Cortex of kidney (tissue), 1 donor: ENCODE measurements around the gene MARCHF9.
"Not testable (repeated sequence)": the region's sequence is repeated elsewhere in the genome, so short reads cannot be mapped to it uniquely, and the experiment has no call there.

ENCODE experiments used
- DNase-seq: peaks from one replicate; lab custom pipeline; 2025; lab: John Stamatoyannopoulos, UW

MARCHF9 gene, protein sequence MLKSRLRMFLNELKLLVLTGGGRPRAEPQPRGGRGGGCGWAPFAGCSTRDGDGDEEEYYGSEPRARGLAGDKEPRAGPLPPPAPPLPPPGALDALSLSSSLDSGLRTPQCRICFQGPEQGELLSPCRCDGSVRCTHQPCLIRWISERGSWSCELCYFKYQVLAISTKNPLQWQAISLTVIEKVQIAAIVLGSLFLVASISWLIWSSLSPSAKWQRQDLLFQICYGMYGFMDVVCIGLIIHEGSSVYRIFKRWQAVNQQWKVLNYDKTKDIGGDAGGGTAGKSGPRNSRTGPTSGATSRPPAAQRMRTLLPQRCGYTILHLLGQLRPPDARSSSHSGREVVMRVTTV

GRCh38 chr12:57754411-57755193 is at the start of gene MARCHF9:
TSS of gene MARCHF9 (plus strand) at chr12:57755103. CDS start at chr12:57755529, 426 bp downstream.
- no peak for DNase-seq

DNA sequence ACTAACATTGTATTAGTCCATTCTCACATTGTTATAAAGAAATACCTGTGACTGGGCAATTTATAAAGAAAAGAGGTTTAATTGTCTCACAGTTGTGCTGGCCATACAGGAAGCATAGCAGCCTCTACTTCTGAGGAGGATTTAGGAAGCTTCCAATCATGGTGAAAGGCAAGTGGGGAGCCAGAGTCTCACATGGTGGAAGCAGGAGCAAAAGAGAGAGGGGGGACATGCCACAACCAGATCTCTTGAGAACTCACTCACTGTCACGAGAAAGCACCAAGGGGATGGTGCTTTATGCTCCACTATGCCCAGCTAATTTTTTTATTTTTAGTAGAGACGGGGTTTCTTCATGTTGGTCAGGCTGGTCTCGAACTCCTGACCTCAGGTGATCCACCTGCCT is 47.7 kb upstream of the MARCHF9 start:
- DNase-seq = no peak

- no peak for DNase-seq
These were observed 46.6 kb upstream of the MARCHF9 start for GRCh38 chr12:57708296-57708695.

DNA sequence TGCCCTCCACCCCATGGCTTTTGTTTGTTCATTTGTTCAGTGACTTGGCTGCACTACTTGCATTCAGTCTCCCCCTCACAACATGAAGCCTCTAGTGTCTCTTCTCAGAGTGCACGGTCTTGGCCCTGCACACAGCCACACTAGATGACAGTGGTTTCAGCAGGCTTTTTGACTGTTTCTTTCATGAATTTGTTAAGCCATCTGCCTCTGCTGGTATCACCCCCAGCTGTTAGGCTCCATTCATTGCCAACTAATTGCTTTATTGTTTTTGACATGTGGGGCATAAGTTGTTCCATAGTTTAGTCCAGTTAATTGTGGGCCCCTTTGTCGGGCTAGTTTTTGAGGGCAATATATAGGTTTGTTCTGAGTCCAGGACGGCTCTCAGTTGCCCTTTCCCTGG is 42.2 kb upstream of the MARCHF9 start:
- DNase-seq = no peak

GRCh38 chr12:57713209-57713608 is 41.7 kb upstream of the MARCHF9 start:
- DNase-seq = no peak

DNA sequence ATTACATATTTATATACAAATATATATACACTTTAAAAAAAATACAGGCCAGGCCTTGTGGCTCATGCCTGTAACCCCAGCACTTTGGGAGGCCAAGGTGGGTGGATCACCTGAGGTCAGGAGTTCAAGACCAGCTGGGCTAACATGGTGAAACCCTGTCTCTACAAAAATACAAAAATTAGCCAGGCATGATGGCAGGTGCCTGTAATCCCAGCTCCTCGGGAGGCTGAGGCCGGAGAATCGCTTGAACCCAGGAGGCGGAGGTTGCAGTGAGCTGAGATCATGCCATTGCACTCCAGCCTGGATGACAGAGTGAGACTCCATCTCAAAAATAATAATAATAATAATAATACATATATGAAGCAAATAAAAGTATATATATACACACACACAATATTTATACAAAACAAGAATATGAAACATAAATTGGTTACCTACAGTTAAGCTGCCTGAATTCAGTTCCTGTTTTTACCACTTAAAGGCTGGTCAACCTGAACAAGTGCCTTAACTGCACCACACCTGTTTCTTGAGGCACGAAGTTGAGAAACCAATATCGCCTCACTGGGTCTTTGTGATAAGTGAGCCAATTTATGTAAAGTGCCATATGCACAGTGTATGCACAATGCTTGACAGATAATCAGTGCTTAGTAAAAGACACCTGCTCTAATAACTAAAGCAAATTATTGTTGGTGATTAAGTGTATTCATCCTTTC is 39.7 kb upstream of the MARCHF9 start:
- DNase-seq = not testable (repeated sequence)

DNA sequence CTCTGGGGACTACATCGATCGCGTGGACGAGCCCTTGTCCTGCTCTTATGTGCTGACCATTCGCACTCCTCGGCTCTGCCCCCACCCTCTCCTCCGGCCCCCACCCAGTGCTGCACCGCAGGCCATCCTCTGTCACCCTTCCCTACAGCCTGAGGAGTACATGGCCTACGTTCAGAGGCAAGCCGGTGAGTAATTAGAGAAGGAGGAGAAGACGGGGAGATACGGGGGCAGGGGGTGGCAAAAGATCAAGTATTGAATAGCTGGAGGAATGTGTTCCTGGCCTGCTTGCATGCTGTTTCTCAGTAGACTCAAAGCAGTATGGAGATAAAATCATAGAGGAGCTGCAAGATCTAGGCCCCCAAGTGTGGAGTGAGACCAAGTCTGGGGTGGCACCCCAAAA is 39.1 kb upstream of the MARCHF9 start:
- DNase-seq = no peak

- DNase-seq = no peak
These were observed 38.6 kb upstream of the MARCHF9 start for GRCh38 chr12:57716305-57716704.

DNA sequence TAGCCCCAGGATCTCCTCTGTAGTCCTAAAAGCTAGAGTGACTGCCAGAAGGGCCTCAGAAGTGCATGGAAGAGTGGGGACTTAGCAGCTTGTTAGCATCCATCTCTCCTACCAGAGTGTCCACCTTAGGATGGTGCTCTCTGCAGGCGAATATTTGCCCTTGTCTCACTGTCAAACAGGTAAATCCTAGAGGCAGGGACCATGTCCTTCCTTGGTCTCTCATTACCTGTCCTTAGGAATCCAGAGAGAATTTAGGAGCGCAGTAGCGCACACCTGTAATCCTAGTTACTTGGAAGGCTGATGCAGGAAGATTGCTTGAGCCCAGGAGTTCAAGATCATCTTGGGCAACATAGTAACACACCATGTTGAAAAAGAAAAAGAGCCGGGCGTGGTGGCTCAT is 37.8 kb upstream of the MARCHF9 start:
- DNase-seq = no peak

DNA sequence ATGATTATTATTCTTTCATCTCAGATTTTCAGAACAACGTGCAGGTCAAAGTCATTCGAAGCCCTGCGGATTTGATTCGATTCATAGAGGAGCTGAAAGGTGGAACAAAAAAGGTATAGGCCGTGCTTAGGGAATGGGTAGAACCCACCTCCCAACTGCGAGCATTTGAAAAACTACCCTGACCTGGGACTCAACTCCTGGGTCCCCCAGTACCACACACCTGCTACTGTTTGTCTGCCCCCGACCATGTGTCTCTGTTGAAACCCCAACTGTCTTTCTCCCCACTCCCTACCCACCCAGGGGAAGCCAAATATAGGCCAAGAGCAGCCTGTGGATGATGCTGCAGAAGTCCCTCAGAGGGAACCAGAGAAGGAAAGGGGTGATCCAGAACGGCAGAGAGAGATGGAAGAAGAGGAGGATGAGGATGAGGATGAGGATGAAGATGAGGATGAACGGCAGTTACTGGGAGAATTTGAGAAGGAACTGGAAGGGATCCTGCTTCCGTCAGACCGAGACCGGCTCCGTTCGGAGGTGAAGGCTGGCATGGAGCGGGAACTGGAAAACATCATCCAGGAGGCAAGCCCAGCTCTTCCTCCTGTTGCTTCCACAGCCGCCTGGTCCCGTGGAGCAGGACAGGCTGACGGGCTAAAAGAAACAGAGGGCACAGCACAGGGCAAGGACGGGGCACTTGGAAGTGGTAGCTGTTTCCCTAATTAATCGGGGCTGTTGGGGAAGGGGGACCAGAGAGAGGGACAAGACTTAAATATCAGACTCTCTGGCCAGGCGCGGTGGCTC is 36.9 kb upstream of the MARCHF9 start:
- DNase-seq = no peak

- no peak for DNase-seq
These were observed 36.0 kb upstream of the MARCHF9 start for GRCh38 chr12:57718641-57719528.

DNA sequence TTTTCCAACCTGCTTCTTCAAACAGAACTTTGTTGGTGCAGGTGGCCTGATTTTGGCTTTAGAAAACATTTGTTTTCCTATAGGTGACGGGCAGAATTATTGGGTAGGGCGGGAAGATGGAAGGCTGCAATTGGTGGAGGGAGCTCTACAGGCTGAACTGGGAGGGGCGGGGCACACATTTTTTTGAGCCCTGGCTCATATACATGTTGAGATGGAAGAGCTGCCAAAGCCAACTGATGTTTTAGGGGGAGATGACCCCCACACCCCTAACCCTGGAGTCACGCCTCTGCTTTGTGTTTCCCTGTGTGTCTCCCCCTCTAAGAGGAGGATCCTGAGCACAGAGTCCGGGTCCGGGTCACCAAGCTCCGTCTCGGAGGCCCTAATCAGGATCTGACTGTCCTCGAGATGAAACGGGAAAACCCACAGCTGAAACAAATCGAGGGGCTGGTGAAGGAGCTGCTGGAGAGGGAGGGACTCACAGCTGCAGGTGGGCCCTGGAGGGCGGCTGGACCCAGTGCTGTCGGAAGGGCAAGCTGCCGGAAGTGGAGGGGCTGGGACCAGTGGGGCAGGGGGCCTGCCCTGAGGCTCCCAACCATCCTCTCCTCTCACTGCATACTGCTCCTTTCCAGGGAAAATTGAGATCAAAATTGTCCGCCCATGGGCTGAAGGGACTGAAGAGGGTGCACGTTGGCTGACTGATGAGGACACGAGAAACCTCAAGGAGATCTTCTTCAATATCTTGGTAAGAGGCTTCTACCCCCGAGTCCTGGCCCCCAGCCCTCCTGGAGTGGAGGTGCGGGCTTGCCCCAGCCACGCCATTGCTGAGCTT is 34.9 kb upstream of the MARCHF9 start:
- DNase-seq = no peak

DNA sequence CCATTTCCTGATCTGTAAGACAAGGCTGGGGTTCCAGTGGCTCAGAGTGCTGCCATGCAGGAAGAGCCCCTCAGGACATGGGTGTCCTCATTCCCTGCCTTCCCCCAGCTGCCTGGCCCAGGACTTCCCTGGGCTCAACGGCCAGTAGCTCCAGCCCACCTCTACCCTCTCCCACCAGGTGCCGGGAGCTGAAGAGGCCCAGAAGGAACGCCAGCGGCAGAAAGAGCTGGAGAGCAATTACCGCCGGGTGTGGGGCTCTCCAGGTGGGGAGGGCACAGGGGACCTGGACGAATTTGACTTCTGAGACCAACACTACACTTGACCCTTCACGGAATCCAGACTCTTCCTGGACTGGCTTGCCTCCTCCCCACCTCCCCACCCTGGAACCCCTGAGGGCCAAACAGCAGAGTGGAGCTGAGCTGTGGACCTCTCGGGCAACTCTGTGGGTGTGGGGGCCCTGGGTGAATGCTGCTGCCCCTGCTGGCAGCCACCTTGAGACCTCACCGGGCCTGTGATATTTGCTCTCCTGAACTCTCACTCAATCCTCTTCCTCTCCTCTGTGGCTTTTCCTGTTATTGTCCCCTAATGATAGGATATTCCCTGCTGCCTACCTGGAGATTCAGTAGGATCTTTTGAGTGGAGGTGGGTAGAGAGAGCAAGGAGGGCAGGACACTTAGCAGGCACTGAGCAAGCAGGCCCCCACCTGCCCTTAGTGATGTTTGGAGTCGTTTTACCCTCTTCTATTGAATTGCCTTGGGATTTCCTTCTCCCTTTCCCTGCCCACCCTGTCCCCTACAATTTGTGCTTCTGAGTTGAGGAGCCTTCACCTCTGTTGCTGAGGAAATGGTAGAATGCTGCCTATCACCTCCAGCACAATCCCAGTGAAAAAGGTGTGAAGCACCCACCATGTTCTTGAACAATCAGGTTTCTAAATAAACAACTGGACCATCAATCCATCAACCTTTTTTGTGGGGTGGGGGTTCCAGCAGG is 34.0 kb upstream of the MARCHF9 start:
- DNase-seq = no peak

DNA sequence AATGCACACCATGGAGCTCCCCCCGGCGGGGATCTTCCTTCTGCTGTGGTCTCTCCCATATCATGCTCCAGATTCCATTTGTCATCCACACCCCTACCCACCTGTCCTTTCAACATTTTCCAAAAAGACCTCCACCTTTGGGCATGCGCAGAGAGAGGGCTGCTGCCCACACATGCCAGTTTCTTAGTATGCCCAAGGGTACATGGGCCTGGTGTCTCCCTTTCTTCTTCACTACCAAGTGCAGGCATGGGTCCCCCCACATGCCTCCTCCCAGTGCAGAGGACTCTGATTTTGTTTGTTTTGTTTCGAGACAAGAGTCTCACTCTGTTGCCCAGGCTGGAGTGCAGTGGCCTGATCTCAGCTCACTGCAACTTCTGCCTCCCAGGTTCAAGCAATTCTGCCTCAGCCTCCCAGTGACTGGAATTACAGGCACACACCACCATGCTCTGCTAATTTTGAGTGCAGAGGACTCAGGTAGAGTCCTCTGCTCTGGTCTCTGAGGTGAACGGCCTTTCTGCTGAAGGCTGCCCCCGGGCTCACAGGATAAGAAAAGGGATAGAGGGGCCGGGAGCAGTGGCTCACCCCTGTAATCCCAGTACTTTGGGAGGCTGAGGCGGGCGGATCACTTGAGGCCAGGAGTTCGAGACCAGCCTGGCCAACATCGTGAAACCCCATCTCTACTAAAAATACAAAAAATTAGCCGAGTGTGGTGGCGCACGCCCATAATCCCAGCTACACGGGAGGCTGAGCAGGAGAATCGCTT is 32.9 kb upstream of the MARCHF9 start:
- not testable (repeated sequence) for DNase-seq

DNA sequence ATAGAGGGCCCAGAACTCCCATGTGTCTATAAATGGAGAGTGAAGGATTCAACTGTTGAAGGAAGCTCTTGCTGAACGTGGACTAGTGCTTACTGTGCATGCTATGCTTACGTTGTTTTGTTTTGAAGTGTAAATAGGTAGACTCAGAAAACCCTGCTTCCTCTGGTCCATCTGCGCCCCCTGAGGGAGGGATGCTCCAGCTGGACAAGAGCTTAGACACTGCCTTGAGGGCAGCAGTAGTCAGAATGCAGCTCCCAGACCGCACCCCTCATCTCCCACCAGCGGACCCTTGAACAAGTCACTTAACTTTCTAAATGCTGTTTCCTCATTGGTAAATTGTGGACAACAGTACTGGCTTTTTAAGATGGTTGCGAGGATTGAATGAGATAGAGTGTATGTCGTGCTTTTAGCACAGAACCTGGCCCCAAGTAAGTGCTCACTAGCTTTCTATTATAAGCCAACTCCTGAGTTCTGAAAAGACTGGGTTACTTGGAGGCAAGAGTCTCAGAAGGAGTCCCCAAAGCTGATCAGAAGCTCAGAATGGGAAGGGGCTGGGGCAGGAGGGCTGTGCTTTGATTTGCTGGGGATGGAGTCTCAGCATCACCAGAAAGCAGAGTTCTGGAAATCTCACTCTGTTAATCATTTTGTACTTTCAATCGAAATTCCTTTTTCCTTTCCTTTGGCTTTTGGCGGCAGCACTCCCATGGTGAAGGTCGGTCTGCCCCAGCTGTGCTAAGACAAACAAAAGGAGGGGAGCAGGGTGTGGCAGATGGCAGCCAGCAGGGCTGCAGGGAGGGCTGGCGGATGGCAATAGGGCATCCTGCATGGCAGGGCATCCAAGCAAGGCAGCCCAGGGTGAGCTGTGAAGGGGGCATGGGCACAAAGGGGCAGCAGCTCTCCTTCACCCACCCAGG is 31.9 kb upstream of the MARCHF9 start:
- DNase-seq = no peak

DNA sequence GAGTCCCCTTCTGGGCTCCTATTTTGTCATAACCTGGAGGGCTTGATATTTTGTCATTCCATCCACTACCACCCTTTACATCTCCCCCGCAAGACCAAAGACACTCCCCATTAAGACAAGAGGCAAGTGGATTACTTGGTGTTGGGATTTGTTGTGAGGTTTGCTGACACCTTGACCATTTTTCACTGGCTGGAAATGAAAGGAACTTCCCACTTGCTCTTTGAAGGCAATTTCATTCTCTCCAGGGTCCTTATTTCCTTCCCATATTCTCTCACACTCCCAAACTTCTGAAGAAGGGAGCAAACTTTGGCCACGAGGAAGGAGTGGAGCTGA is 31.3 kb upstream of the MARCHF9 start:
- DNase-seq = no peak
